Measurements from ENCODE around the gene SDK1.
A peak's percentile ranks its signal among the peaks of the same experiment; 100 is the strongest.

GRCh38 chr7:4040109-4040928, 739.3 kb downstream of the SDK1 start:
- TF ChIP-seq SIN3A (conservative IDR thresholded peaks at IDR 0.05 in 1 of 2, IDR thresholded peaks at IDR 0.05 in 1 of 2; ENCODE audit: low read depth in 1 of 2, low read length in 2 of 2) (no peak), CTCF (IDR thresholded peaks at IDR 0.05; ENCODE audit: control extremely low read depth in 1 of 3, insufficient read depth in 1 of 3, low read depth in 1 of 3, low read length in 3 of 3) (no peak), POU5F1 (IDR thresholded peaks at IDR 0.05; ENCODE audit: low read depth, low read length) (peak; percentile 31; the same call in 1 of the 2 replicates), EZH2 (IDR thresholded peaks at IDR 0.05; ENCODE audit: low read depth, low read length, severe bottlenecking) (no peak), MAFK (IDR thresholded peaks at IDR 0.05; ENCODE audit: low read depth, low read length) (no peak), NRF1 (IDR thresholded peaks at IDR 0.05; ENCODE audit: low read depth, low read length) (no peak), KDM1A (IDR thresholded peaks at IDR 0.05; ENCODE audit: borderline replicate concordance, low read length) (no peak), ASH2L (IDR thresholded peaks at IDR 0.05; ENCODE audit: low read length) (peak; percentile 62), RFX5 (IDR thresholded peaks at IDR 0.05; ENCODE audit: borderline replicate concordance, low read depth, low read length) (no peak), USF2 (IDR thresholded peaks at IDR 0.05; ENCODE audit: low read length) (no peak), CHD2 (IDR thresholded peaks at IDR 0.05; ENCODE audit: low read length) (no peak; the same call in 1 of the 2 replicates), POLR2AphosphoS5 (IDR thresholded peaks at IDR 0.05; ENCODE audit: low read depth, low read length) (no peak; the same call in 1 of the 2 replicates), SP2 (IDR thresholded peaks at IDR 0.05; ENCODE audit: low read length) (no peak), POLR2A (IDR thresholded peaks at IDR 0.05; ENCODE audit: control extremely low read depth in 1 of 2, low read depth in 2 of 2, low read length in 2 of 2) (peak in 1 of 2 experiments; percentile 81; a peak in 2 of 3 replicates)
